A673 (cell line): Measurements from ENCODE around the gene TMEM272. TPM values are rescaled to one million over a fixed set of nuclear protein-coding genes. Genes with fewer than 3 reads are reported as not detected.

ENCODE experiments used
- BruUV-seq: library from RNA; stranded (reverse); fragments of 400-500 nt; replicated peaks from 2 replicates; lab custom pipeline; 2021; lab: Mats Ljungman, UMichigan
- CTCF ChIA-PET: fragments of 300-600 bp; sonication (Branson Sonifier 250); formaldehyde crosslinking; loops from one replicate; lab custom pipeline; 2022; ENCODE audit warnings: antibody characterized with exemption; lab: Charles Lee
- POLR2A ChIA-PET: fragments of 300-600 bp; sonication (Branson Sonifier 250); formaldehyde crosslinking; loops from one replicate; lab custom pipeline; 2022; ENCODE audit warnings: antibody characterized with exemption; ENCODE audit not compliant: low non-redundant PET; lab: Charles Lee
- DNase-seq: peaks from one replicate; pipeline ENCODE4 v3.0.0-alpha.2; 2015; ENCODE audit warnings: low spot score
- H3K27ac ChIP-seq: fragments of 200-600 bp; sonication (generic); 2 replicates; pipeline ENCODE4 v1.5.1; 2016; ENCODE audit warnings: mixed run types, low read depth, mild to moderate bottlenecking, mixed read lengths, antibody characterized with exemption, low read length; ENCODE audit not compliant: poor library complexity, severe bottlenecking
- H3K27me3 ChIP-seq: fragments of 200-600 bp; sonication (generic); replicated peaks from 2 replicates; pipeline ENCODE4 v1.6.1; 2017; ENCODE audit warnings: mixed run types, low read depth, mild to moderate bottlenecking, mixed read lengths, antibody characterized with exemption, low read length; ENCODE audit not compliant: insufficient read depth, poor library complexity
- H3K36me3 ChIP-seq: fragments of 200-600 bp; sonication (generic); 2 replicates; pipeline ENCODE4 v1.6.1; 2016; ENCODE audit warnings: mixed run types, mild to moderate bottlenecking, mixed read lengths, antibody characterized with exemption, low read length; ENCODE audit not compliant: insufficient read depth, poor library complexity, severe bottlenecking
- H3K4me1 ChIP-seq: fragments of 200-600 bp; sonication (generic); 2 replicates; pipeline ENCODE4 v1.6.1; 2017; ENCODE audit warnings: mixed run types, mild to moderate bottlenecking, mixed read lengths, antibody characterized with exemption, low read length; ENCODE audit not compliant: insufficient read depth, poor library complexity, severe bottlenecking
- H3K4me3 ChIP-seq: fragments of 200-600 bp; sonication (generic); 2 replicates; pipeline ENCODE4 v1.5.1; 2016; ENCODE audit warnings: low read depth, mixed run types, mild to moderate bottlenecking, mixed read lengths, low read length; ENCODE audit not compliant: poor library complexity, severe bottlenecking
- H3K9me3 ChIP-seq: fragments of 200-600 bp; sonication (generic); 2 replicates; pipeline ENCODE4 v1.6.1; 2016; ENCODE audit warnings: mixed run types, low read depth, mild to moderate bottlenecking, mixed read lengths, antibody characterized with exemption, low read length; ENCODE audit not compliant: poor library complexity, severe bottlenecking
- CTCF ChIP-seq: fragments of 300-800, 200-600 bp; sonication (generic); conservative IDR thresholded peaks from 2 replicates; pipeline ENCODE4 v1.5.1; 2017; ENCODE audit warnings: low read depth, mild to moderate bottlenecking, antibody characterized with exemption, low read length, moderate library complexity, mixed read lengths
- EZH2 ChIP-seq: fragments of 200-600 bp; sonication (generic); IDR thresholded peaks from 2 replicates; pipeline ENCODE4 v1.6.1; 2017; ENCODE audit warnings: borderline replicate concordance, low read depth, mild to moderate bottlenecking, mixed read lengths, antibody characterized with exemption, low read length; ENCODE audit not compliant: poor library complexity, severe bottlenecking
- intact Hi-C: fragments of 100-400 bp; cut with micrococcal nuclease; formaldehyde crosslinking; loops from one replicate; pipeline ENCODE4 v1.10.0; 2022; ENCODE audit not compliant: unreplicated experiment
- total RNA-seq: library from RNA; stranded (reverse); gene quantifications from 2 replicates; pipeline ENCODE4 v1.2.3, GENCODE V29; 2021

Gene TMEM272
- total RNA-seq, 1 experiment from 2014 or later, result not detected

- POLR2A ChIA-PET, result no interaction called here
These were observed 12.4 kb downstream of the TMEM272 start for GRCh38 chr13:51832471-51833152.

GRCh38 chr13:51831519-51831918 lies 13.5 kb downstream of the TMEM272 start:
- H3K4me1 ChIP-seq, result no peaks in the 10 kb centered on the region
- no peaks in the 10 kb centered on the region for H3K36me3 ChIP-seq
- POLR2A ChIA-PET, result interaction anchor here (0.6 kb wide), 1 partner anchor 100 kb away, joined by 8 read pairs; no protein-coding TSS in a partner anchor
- H3K4me3 ChIP-seq, result no peak overlapping the region
- H3K9me3 ChIP-seq, result no peaks in the 10 kb centered on the region
- no TSS peak for BruUV-seq
- intact Hi-C loops, result no loop called here
- CTCF ChIA-PET, result interaction anchor here (1.0 kb wide), 1 partner anchor 720 kb away, joined by 3 read pairs; no protein-coding TSS in a partner anchor
- DNase-seq, result no peak
- H3K27ac ChIP-seq, result no peak overlapping the region
- no peaks in the 10 kb centered on the region for H3K27me3 ChIP-seq
- TF ChIP-seq EZH2 (no peak), CTCF (no peak)

More at GRCh38 chr13:51832471-51833152, 12.4 kb downstream of the TMEM272 start:
- Histone ChIP-seq H3K9me3 (no peaks in the 10 kb centered on the region), H3K4me3 (no peak overlapping the region), H3K27me3 (no peaks in the 10 kb centered on the region), H3K27ac (no peak overlapping the region), H3K4me1 (no peaks in the 10 kb centered on the region), H3K36me3 (no peaks in the 10 kb centered on the region)
- DNase-seq, result peak; percentile 72
- no TSS peak for BruUV-seq
- TF ChIP-seq EZH2 (no peak), CTCF (peak; percentile 60)
- CTCF ChIA-PET, result interaction anchor here (0.6 to 1.0 kb wide), 4 partner anchors 14 to 721 kb away, joined by 3 to 8 read pairs (median 3); no protein-coding TSS in a partner anchor
- intact Hi-C loops, result loop anchor here (2.0 kb wide), 1 partner anchor 706 kb away; no protein-coding TSS in a partner anchor

GRCh38 chr13:51829568-51829899 lies 15.4 kb downstream of the TMEM272 start:
- no peak overlapping the region for H3K4me3 ChIP-seq
- TF ChIP-seq EZH2 (no peak), CTCF (no peak)
- no peaks in the 10 kb centered on the region for H3K36me3 ChIP-seq
- no peaks in the 10 kb centered on the region for H3K9me3 ChIP-seq
- no TSS peak for BruUV-seq
- intact Hi-C loops, result no loop called here
- CTCF ChIA-PET, result no interaction called here
- POLR2A ChIA-PET, result no interaction called here
- H3K27ac ChIP-seq, result no peak overlapping the region
- no peaks in the 10 kb centered on the region for H3K27me3 ChIP-seq
- no peak for DNase-seq
- no peaks in the 10 kb centered on the region for H3K4me1 ChIP-seq
